GM23248 (cell line): ENCODE data around the gene KLHL6. TPM values are rescaled to one million over a fixed set of nuclear protein-coding genes. Genes with fewer than 3 reads are reported as not detected.

Experiments
- DNase-seq: peaks from one replicate; pipeline ENCODE4 v3.0.0-alpha.2; 2015
- H2AFZ ChIP-seq: fragments of 200-600 bp; sonication (generic); 2 replicates; pipeline ENCODE4 v1.6.1; 2016; ENCODE audit warnings: antibody characterized with exemption
- H3F3A ChIP-seq: fragments of 200-600 bp; sonication (generic); 2 replicates; pipeline ENCODE4 v1.6.1; 2016; ENCODE audit warnings: mild to moderate bottlenecking, antibody characterized with exemption, mixed run types; ENCODE audit not compliant: insufficient read depth
- H3K27ac ChIP-seq: fragments of 200-600 bp; sonication (generic); 2 replicates; pipeline ENCODE4 v1.5.1; 2016; ENCODE audit warnings: mild to moderate bottlenecking
- H3K27me3 ChIP-seq: fragments of 200-600 bp; sonication (generic); replicated peaks from 2 replicates; pipeline ENCODE4 v1.6.1; 2016; ENCODE audit warnings: mild to moderate bottlenecking; ENCODE audit not compliant: insufficient read depth
- H3K36me3 ChIP-seq: fragments of 200-600 bp; sonication (generic); 2 replicates; pipeline ENCODE4 v1.6.1; 2016; ENCODE audit warnings: low read depth, mild to moderate bottlenecking
- H3K4me1 ChIP-seq: fragments of 200-600 bp; sonication (generic); 2 replicates; pipeline ENCODE4 v1.6.1; 2016; ENCODE audit warnings: mild to moderate bottlenecking; ENCODE audit not compliant: insufficient read depth
- H3K4me2 ChIP-seq: fragments of 200-600 bp; sonication (generic); one replicate; pipeline ENCODE4 v1.6.1; 2016; ENCODE audit warnings: mild to moderate bottlenecking; ENCODE audit not compliant: unreplicated experiment
- H3K4me3 ChIP-seq: fragments of 200-600 bp; sonication (generic); 2 replicates; pipeline ENCODE4 v1.5.1; 2016; ENCODE audit warnings: mild to moderate bottlenecking
- H3K79me2 ChIP-seq: fragments of 200-600 bp; sonication (generic); 2 replicates; pipeline ENCODE4 v1.6.1; 2016; ENCODE audit warnings: mild to moderate bottlenecking; ENCODE audit not compliant: insufficient read depth
- H3K9ac ChIP-seq: fragments of 200-600 bp; sonication (generic); 2 replicates; pipeline ENCODE4 v1.6.1; 2016; ENCODE audit warnings: mild to moderate bottlenecking
- H3K9me2 ChIP-seq: fragments of 200-600 bp; sonication (generic); 2 replicates; pipeline ENCODE4 v1.6.1; 2016; ENCODE audit warnings: mixed run types, mild to moderate bottlenecking, moderate library complexity; ENCODE audit not compliant: insufficient read depth
- H3K9me3 ChIP-seq: fragments of 200-600 bp; sonication (generic); one replicate; pipeline ENCODE4 v1.6.1; 2017; ENCODE audit warnings: low read depth
- H4K20me1 ChIP-seq: fragments of 200-600 bp; sonication (generic); 2 replicates; pipeline ENCODE4 v1.6.0; 2016; ENCODE audit not compliant: insufficient read depth
- EZH2 ChIP-seq: fragments of 200-600 bp; sonication (generic); IDR thresholded peaks from 2 replicates; pipeline ENCODE4 v1.6.1; 2018; ENCODE audit warnings: antibody characterized with exemption, mild to moderate bottlenecking; ENCODE audit not compliant: insufficient read depth, poor library complexity, severe bottlenecking
- EZH2phosphoT487 ChIP-seq: fragments of 200-600 bp; sonication (generic); IDR thresholded peaks from 2 replicates; pipeline ENCODE4 v1.6.1; 2018; ENCODE audit warnings: antibody characterized with exemption, moderate library complexity, mild to moderate bottlenecking, low read depth; ENCODE audit not compliant: insufficient read depth
- WGBS, 2 experiments: methylation state at CpG; one replicate each; pipeline ENCODE4 v1.1.6; 2015 to 2017; ENCODE audit warnings: low lambda C conversion rate in 2 of 2, low coverage in 1 of 2; ENCODE audit errors: missing lambda C conversion rate in 2 of 2; 5-methylcytosine and 5-hydroxymethylcytosine counted together
- in situ Hi-C: fragments of 300-500 bp; cut with MboI; formaldehyde crosslinking; loops from 2 replicates; pipeline ENCODE4 v1.15.0; 2020
- polyA plus RNA-seq: library from polyadenylated mRNA; unstranded; fragments of >200 nt; fragmentation: Nextera tagmentation; extraction: Ambion mirVana; gene quantifications from 2 replicates; pipeline ENCODE4 v1.2.1, GENCODE V29; 2016
- total RNA-seq: library from RNA; depleted of rRNA; stranded (reverse); fragments of >200 nt; shearing (Covaris generic); gene quantifications from 2 replicates; pipeline ENCODE4 v1.2.3, GENCODE V29; 2014

Gene KLHL6
- total and polyA plus RNA-seq, 2 experiments from 2014 or later, result not detected

DNA sequence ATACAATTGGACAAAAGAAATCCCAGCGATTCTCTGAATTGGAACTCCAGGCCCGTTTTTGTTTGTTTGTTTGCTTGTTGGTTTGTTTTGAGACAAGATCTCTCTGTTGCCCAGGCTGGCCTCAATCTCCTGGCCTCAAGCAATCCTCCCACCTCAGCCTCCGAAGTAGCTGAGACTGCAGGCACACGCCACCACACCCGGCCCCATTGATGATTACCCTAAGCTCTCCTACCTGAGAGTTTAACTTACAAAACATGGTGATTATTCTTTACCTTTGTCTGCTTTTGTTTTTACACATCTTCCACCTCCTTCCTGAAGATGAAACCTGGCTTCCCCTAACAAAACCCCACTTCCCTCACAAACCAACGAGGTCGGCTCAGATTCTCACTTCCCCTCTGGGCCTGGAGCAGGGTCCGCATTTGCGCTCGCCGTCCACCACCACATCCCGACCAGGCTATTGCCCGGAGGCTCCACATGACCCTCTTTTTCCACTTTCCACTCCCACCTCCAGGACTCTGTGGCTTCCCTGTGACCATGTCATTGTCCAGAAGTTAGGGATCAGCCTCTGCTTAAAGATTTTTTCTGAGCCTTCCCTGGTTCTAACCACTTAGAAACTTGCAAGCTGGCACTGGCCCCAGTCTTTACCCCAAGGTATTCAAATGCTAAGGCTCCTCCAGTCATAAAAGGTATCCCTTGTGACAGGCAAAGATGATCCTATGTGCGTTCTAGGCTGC is 14.8 kb downstream of the KLHL6 start:
- TF ChIP-seq EZH2phosphoT487 (no peak), EZH2 (no peak)
- WGBS, 2 experiments, result 65 to 66% methylated on average over 14 of the region's 14 CpGs
- in situ Hi-C loops, result no loop called here
- no peaks in the 10 kb centered on the region for H4K20me1 ChIP-seq
- no peak overlapping the region for H3K4me2 ChIP-seq
- H3K36me3 ChIP-seq, result no peaks in the 10 kb centered on the region
- H3K4me1 ChIP-seq, result peaks cover 12% of the 10 kb centered on the region
- no peak overlapping the region for H3K27ac ChIP-seq
- H2AFZ ChIP-seq, result no peak overlapping the region
- no peaks in the 10 kb centered on the region for H3K79me2 ChIP-seq
- H3K9ac ChIP-seq, result no peak overlapping the region
- H3F3A ChIP-seq, result peaks cover 20% of the 10 kb centered on the region
- H3K9me3 ChIP-seq, result no peaks in the 10 kb centered on the region
- no peak for DNase-seq
- H3K27me3 ChIP-seq, result no peaks in the 10 kb centered on the region; the same call in 1 of the 2 replicates
- H3K4me3 ChIP-seq, result no peak overlapping the region
- H3K9me2 ChIP-seq, result no peaks in the 10 kb centered on the region

DNA sequence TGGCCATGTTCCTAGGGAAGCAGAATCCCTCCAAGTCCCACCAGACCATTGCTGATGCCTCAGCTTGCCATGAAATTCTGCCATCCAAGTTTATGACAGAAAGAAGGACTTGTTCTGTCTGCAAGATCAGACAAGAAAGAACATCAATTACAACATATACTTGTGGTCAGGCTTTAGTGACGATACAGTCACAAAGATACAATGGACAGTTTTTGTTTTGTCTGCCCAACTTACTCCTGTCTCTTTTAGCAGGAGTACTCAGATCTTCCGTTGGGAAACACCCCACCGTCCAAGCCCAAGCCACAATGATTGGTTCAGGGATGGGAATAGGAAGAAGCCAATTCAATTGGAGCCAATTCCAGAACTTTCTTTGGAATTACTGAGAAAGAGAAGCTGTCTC is 15.7 kb downstream of the KLHL6 start:
- H3K27me3 ChIP-seq, result no peaks in the 10 kb centered on the region; the same call in 1 of the 2 replicates
- no peaks in the 10 kb centered on the region for H3K36me3 ChIP-seq
- WGBS, 2 experiments, result 26 to 39% methylated on average over 3 of the region's 3 CpGs
- no peak overlapping the region for H3K27ac ChIP-seq
- peak; percentile 45 for DNase-seq
- no peaks in the 10 kb centered on the region for H3K9me2 ChIP-seq
- in situ Hi-C loops, result no loop called here
- H3K4me2 ChIP-seq, result no peak overlapping the region
- no peaks in the 10 kb centered on the region for H3K79me2 ChIP-seq
- no peak overlapping the region for H2AFZ ChIP-seq
- no peak overlapping the region for H3K4me3 ChIP-seq
- H3K4me1 ChIP-seq, result peaks cover 12% of the 10 kb centered on the region
- H3K9me3 ChIP-seq, result no peaks in the 10 kb centered on the region
- peaks cover 20% of the 10 kb centered on the region for H3F3A ChIP-seq
- H3K9ac ChIP-seq, result no peak overlapping the region
- TF ChIP-seq EZH2, result no peak
- H4K20me1 ChIP-seq, result no peaks in the 10 kb centered on the region

DNA sequence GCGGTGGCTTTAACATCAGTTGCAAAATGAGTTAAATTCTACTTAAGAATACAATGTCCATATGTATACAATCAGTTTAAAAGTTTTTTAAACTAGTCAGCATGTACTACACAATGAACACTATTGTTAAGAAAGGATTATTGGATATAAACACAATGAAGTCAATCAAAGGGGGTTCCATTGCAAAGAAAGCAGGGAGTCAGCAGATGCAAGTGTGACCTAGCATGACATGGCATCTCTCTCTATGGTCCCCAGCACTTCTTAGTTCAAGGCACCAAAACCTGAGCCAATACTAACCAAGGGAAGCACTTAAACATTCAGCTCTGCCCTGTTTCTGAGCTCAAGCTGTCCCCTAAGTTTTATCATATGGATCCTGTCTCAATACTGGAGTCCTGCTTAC is 17.0 kb downstream of the KLHL6 start:
- Histone ChIP-seq H3K27ac (no peak overlapping the region), H3K36me3 (no peaks in the 10 kb centered on the region), H2AFZ (no peak overlapping the region), H4K20me1 (no peaks in the 10 kb centered on the region), H3K4me2 (no peak overlapping the region), H3K4me1 (peaks cover 12% of the 10 kb centered on the region), H3K9me2 (no peaks in the 10 kb centered on the region), H3K4me3 (no peak overlapping the region), H3K79me2 (no peaks in the 10 kb centered on the region), H3F3A (peaks cover 20% of the 10 kb centered on the region), H3K9ac (no peak overlapping the region), H3K9me3 (no peaks in the 10 kb centered on the region), H3K27me3 (no peaks in the 10 kb centered on the region; the same call in 1 of the 2 replicates)
- in situ Hi-C loops, result no loop called here
- no peak for TF ChIP-seq EZH2
- no peak for TF ChIP-seq EZH2phosphoT487
- 73 to 89% methylated on average over 1 of the region's 1 CpG for WGBS, 2 experiments
- no peak for DNase-seq

- no peaks in the 10 kb centered on the region for H3K79me2 ChIP-seq
- peaks cover 20% of the 10 kb centered on the region for H3F3A ChIP-seq
- H3K4me1 ChIP-seq, result peaks cover 12% of the 10 kb centered on the region
- 54 to 62% methylated on average over 4 of the region's 4 CpGs for WGBS, 2 experiments
- no peak overlapping the region for H3K4me3 ChIP-seq
- in situ Hi-C loops, result no loop called here
- TF ChIP-seq EZH2, result no peak
- no peak for TF ChIP-seq EZH2phosphoT487
- peak overlapping the region; percentile 77 for H3K27ac ChIP-seq
- no peak overlapping the region for H2AFZ ChIP-seq
- H3K9me2 ChIP-seq, result no peaks in the 10 kb centered on the region
- DNase-seq, result peak; percentile 90
- peak overlapping the region; percentile 29 for H3K4me2 ChIP-seq
- no peaks in the 10 kb centered on the region for H3K36me3 ChIP-seq
- H3K27me3 ChIP-seq, result peaks cover 8% of the 10 kb centered on the region; the same call in 1 of the 2 replicates
- no peaks in the 10 kb centered on the region for H3K9me3 ChIP-seq
- peak overlapping the region; percentile 23; the same call in 1 of the 2 replicates for H3K9ac ChIP-seq
- no peaks in the 10 kb centered on the region for H4K20me1 ChIP-seq
Measured at GRCh38 chr3:183537295-183537730, 18.2 kb downstream of the KLHL6 start.
